ENCODE data around the gene ENGASE.
"Not testable (repeated sequence)": the region's sequence is repeated elsewhere in the genome, so short reads cannot be mapped to it uniquely, and the experiment has no call there.

Gene ENGASE

DNA sequence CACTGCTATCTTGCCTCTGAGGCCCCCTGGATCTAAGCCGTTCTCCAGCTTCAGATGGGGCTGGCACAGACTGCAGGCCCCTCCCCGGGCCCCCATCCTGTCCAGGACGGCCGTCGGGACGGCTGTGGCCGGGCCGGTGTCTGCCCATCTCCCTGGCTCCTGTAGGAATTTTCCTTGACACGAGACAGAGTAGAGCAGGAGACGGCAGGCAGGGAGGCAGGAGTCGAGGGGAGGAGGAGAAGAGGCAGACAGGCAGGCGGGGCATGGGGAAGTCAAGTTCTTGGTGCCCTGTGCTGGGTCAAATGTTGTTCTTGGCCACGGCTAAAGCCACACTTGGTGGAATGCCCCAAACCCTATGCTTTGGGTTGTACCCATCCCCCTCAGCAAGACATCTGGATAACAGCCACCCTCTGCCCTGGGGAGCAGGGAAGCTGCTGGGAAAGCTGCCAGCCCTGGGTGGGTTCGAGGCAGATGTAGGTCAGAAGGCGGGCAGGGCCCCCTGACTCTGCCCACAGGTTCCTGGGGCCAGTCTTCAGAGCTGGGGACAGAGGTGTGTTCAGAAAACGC, 46.6 kb upstream of the ENGASE start:
- Histone ChIP-seq H3K9me3 (no peaks in the 10 kb centered on the region), H3K36me3 (no peaks in the 10 kb centered on the region), H3K27ac (no peak overlapping the region), H3K4me1 (ENCODE audit: control insufficient read depth in 1 of 2, insufficient read depth in 1 of 2, low read depth in 1 of 2, low read length in 1 of 2) (peaks cover 0 to 9% of the 10 kb centered on the region in 2 experiments), H3K27me3 (peaks cover 92% of the 10 kb centered on the region), H3K4me3 (ENCODE audit: low read depth in 1 of 2, low read length in 1 of 2) (no peak overlapping the region)
- TF ChIP-seq, protein P1, sequence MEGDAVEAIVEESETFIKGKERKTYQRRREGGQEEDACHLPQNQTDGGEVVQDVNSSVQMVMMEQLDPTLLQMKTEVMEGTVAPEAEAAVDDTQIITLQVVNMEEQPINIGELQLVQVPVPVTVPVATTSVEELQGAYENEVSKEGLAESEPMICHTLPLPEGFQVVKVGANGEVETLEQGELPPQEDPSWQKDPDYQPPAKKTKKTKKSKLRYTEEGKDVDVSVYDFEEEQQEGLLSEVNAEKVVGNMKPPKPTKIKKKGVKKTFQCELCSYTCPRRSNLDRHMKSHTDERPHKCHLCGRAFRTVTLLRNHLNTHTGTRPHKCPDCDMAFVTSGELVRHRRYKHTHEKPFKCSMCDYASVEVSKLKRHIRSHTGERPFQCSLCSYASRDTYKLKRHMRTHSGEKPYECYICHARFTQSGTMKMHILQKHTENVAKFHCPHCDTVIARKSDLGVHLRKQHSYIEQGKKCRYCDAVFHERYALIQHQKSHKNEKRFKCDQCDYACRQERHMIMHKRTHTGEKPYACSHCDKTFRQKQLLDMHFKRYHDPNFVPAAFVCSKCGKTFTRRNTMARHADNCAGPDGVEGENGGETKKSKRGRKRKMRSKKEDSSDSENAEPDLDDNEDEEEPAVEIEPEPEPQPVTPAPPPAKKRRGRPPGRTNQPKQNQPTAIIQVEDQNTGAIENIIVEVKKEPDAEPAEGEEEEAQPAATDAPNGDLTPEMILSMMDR (IDR thresholded peaks at IDR 0.05), result no peak

DNA sequence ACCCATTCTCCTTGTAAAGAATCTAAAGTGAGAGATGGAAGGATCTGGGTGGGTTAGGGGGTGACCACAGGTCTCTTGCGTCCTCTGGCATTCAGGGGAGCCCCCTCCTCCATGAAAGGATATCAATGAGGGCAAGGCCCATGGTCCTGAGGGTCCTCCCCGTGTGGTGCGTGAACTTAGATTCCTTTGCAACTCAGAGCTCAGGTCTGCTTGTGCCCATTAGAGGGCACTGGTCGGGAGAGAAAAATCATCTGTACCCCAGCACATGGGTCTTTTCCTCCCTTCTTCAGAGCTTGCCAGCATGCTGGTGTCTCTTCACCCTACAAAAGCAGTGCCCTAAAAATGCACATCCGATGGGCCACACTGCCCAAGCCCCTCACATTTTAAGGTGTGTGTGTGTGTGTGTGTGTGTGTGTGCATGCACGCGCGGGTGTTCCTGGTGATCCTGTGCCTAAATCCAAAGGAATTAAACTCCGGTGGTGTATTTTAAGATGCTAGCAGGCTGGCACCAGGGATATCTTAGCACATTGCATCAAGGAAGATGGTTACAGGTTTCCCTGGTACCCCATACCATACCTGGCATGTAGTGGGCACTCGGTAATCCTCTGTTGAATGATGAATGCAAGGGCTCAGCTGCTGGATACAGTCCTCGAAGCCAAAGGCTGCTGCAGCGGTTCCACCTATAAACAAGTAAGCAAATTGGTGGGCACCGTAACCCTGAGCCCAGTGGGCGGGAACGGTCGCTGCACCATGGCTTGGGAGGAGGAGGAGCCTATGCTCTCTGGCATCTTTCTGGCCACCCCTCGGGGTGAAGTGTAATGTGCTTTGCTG, 45.9 kb upstream of the ENGASE start:
- H3K9me3 ChIP-seq, result no peaks in the 10 kb centered on the region
- H3K36me3 ChIP-seq, result no peaks in the 10 kb centered on the region
- H3K27ac ChIP-seq, result no peak overlapping the region
- TF ChIP-seq, protein P1 (IDR thresholded peaks at IDR 0.05), result no peak
- H3K4me3 ChIP-seq (ENCODE audit: low read depth in 1 of 2, low read length in 1 of 2), result no peak overlapping the region
- H3K27me3 ChIP-seq, result peaks cover 92% of the 10 kb centered on the region
- H3K4me1 ChIP-seq (ENCODE audit: control insufficient read depth in 1 of 2, insufficient read depth in 1 of 2, low read depth in 1 of 2, low read length in 1 of 2), result peaks cover 0 to 9% of the 10 kb centered on the region in 2 experiments

DNA sequence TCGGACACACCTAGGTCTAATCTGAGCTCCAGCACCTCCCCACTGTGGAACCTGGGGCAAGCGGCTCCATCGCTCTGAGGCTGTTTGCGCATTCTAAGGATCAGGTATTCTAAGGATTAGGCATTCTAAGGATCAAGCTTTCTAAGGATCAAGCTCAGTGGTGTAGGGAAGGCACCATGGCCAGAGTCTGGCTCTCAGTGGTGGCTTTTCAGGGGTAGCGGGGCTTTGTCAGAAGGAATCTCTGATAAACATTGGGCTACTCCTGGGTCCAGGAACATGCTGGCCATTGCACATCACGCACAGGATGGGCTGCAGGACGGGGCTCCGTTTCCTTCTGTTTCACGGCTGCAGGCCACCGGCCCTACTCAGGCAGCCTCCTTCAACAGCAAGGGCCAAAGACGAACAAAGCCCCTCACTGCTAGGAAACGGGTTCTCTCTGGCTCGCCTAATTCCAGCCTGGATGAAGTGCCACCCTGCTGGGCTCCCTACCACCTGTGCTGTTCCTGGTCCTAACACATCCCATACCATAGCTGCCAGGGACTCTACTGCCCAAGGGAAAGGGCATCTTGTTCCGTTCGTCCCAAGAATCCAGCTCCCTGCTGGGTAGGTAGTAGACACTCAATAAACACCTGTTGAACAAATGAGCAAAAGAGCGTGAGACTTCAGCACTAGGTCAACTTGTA, 45.2 kb upstream of the ENGASE start:
- no peak overlapping the region for H3K4me3 ChIP-seq (ENCODE audit: low read depth in 1 of 2, low read length in 1 of 2)
- peaks cover 92% of the 10 kb centered on the region for H3K27me3 ChIP-seq
- no peaks in the 10 kb centered on the region for H3K36me3 ChIP-seq
- TF ChIP-seq, protein P1 (IDR thresholded peaks at IDR 0.05), result no peak
- H3K4me1 ChIP-seq (ENCODE audit: control insufficient read depth in 1 of 2, insufficient read depth in 1 of 2, low read depth in 1 of 2, low read length in 1 of 2), result peaks cover 0 to 1% of the 10 kb centered on the region in 2 experiments
- no peak overlapping the region for H3K27ac ChIP-seq
- H3K9me3 ChIP-seq, result no peaks in the 10 kb centered on the region

DNA sequence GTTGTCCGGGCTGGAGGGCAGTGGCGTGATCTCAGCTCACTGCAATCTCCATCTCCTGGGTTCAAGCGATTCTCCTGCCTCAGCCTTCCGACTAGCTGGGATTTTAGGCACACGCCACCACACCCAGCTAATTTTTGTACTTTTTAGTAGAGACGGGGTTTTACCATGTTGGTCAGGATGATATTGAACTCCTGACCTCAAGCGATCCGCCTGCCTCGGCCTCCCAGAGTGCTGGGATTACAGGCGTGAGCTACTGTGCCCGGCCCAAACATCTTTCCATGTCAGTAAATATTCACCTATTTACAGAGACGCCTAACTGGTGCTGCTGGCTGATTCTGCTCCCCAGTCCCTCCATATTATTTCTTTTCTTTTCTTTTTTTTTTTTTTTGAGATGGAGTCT, 44.0 kb upstream of the ENGASE start:
- H3K4me1 ChIP-seq (ENCODE audit: control insufficient read depth in 1 of 2, insufficient read depth in 1 of 2, low read depth in 1 of 2, low read length in 1 of 2); H3K36me3 ChIP-seq; H3K9me3 ChIP-seq; H3K4me3 ChIP-seq (ENCODE audit: low read depth in 1 of 2, low read length in 1 of 2); H3K27ac ChIP-seq: not testable (repeated sequence)
- peaks cover 92% of the 10 kb centered on the region for H3K27me3 ChIP-seq

DNA sequence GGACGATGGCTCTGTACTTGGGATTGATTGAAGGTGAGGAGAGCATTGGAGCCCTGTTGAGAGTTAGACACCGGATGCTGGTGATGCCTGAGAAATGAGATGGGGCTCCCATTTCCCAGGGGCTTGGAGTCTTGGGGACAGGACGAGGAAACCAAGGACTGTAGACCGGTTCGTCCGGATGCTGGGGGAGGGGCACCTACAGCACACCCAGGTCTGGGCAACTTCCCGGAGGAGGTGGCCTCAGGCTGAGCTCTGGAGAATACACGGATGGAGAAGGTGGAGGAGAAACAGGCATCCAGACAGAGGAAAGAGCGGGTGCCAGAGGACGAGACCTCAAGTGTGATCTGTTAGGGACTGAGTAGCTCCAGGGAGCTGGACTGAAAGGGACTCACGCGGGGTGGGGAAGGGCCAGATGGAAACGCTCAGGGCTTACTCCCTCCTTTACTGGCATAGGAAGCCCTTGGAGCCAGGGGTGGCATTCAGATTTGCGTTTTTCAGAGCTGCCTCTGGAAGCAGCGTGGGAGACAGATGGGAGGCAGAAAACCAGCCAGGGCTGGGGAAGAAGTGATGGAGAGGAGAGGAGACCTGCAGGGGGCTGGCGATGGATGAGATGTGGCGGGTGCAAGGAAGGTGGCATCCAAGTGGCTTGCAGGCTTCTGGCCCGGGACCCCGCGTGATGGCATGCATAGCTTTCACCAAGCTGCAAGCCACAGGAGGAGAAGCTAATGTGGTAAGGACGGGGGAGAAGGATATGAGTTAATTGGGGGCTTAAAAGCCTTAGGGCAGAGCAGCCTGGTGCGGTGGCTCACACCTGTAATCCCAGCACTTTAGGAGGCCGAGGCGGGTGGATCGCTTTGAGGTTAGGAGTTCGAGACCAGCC, 42.4 kb upstream of the ENGASE start:
- TF ChIP-seq, protein P1 (IDR thresholded peaks at IDR 0.05), result no peak
- H3K4me1 ChIP-seq (ENCODE audit: control insufficient read depth in 1 of 2, insufficient read depth in 1 of 2, low read depth in 1 of 2, low read length in 1 of 2), result no peaks in the 10 kb centered on the region

More for the DNA sequence above, 42.4 kb upstream of the ENGASE start:
- Histone ChIP-seq H3K36me3 (no peaks in the 10 kb centered on the region), H3K4me3 (ENCODE audit: low read depth in 1 of 2, low read length in 1 of 2) (no peak overlapping the region), H3K9me3 (no peaks in the 10 kb centered on the region), H3K27ac (no peak overlapping the region), H3K27me3 (peaks cover 86% of the 10 kb centered on the region)

Measured in neutrophil (primary cell).